Heart right ventricle (tissue), 16 donors: ENCODE results near the gene GRIK5. TPM values are rescaled to one million over a fixed set of nuclear protein-coding genes. Genes with fewer than 3 reads are reported as not detected.

ENCODE experiments used
- ATAC-seq, 8 donors: fragments of 200-7000 bp; cut with Tn5 transposase; one replicate each; pipeline ENCODE4 v1.9.1; 2020; ENCODE audit warnings: mild to moderate bottlenecking in 8 of 8, moderate library complexity in 8 of 8, moderate number of reproducible peaks in 1 of 8
- DNase-seq, 2 donors: peaks; one replicate each; pipeline ENCODE4 v3.0.0-alpha.2; 2020
- H3K27ac ChIP-seq, 10 donors: fragments of 200-600 bp; sonication (generic) in 2 of 10; one replicate each; pipeline versions ENCODE4 v1.5.0 to v1.8.0; 2020 to 2022; ENCODE audit warnings: mild to moderate bottlenecking in 3 of 10
- H3K27me3 ChIP-seq, 7 donors: fragments of 200-600 bp; one replicate each; pipeline ENCODE4 v1.8.0; 2021 to 2022; ENCODE audit warnings: mild to moderate bottlenecking in 2 of 7
- H3K36me3 ChIP-seq, 9 donors: fragments of 200-600 bp; sonication (generic) in 1 of 9; one replicate each; pipeline versions ENCODE4 v1.5.0 to v1.8.0; 2020 to 2022; ENCODE audit warnings: mild to moderate bottlenecking in 2 of 9
- H3K4me1 ChIP-seq, 9 donors: fragments of 200-600 bp; sonication (generic) in 1 of 9; one replicate each; pipeline versions ENCODE4 v1.5.0 to v1.8.0; 2020 to 2022; ENCODE audit warnings: mild to moderate bottlenecking in 4 of 9
- H3K4me3 ChIP-seq, 10 donors: fragments of 200-600 bp; sonication (generic) in 2 of 10; one replicate each; pipeline versions ENCODE4 v1.5.0 to v1.8.0; 2020 to 2022; ENCODE audit warnings: mild to moderate bottlenecking in 7 of 10, moderate library complexity in 2 of 10
- H3K9me3 ChIP-seq, 11 donors: fragments of 200-600 bp in 10 of 11; sonication (generic) in 2 of 11; one replicate each; pipeline versions ENCODE4 v1.5.0 to v1.8.0; 2013 to 2022; ENCODE audit warnings: mild to moderate bottlenecking in 2 of 11, control low read depth in 1 of 11, moderate library complexity in 1 of 11
- CTCF ChIP-seq, 9 donors: fragments of 200-600 bp; sonication (generic) in 2 of 9; IDR thresholded peaks; one replicate each; pipeline versions ENCODE4 v1.5.0 to v1.8.0; 2021 to 2022; ENCODE audit warnings: antibody characterized with exemption in 9 of 9, mild to moderate bottlenecking in 5 of 9, moderate library complexity in 1 of 9
- WGBS, 2 donors: extraction: QIAGEN DNeasy Blood & Tissue Kit; methylation state at CpG; one replicate each; pipeline ENCODE4 v1.1.7; 2013; ENCODE audit warnings: inconsistent platforms in 1 of 2; 5-methylcytosine and 5-hydroxymethylcytosine counted together
- intact Hi-C, 10 donors: fragments of 100-400 bp; cut with DNase I; formaldehyde crosslinking; loops; one replicate each; pipeline versions ENCODE4 v1.11.1 to v1.14.2; 2022
- polyA plus RNA-seq, 2 donors: library from polyadenylated mRNA; stranded (reverse); fragments of 200-250 nt; gene quantifications; one replicate each; pipeline ENCODE4 v1.2.3, GENCODE V29; 2013
- total RNA-seq, 10 donors: library from RNA; stranded (reverse); fragmentation: NEBNext Ultra II Directional in 3 of 10; extraction: Animal tissue kit (Norgen Biotek cat#: 25700) in 3 of 10; gene quantifications; one replicate each; pipeline versions ENCODE4 v1.2.1 to v1.2.4, GENCODE V29; 2021 to 2023
- donor health status: Arrhythmogenic right ventricular cardiomyopathy.
- donor health status: ischemic (EF 13 %, LVEDD 7.1; RV severe dilation, severe dysfunction).
- donor health status: healthy with polysubstance abuse.
- donor health status: DM: no; HTN: yes; CAD: no.
- donor health status: DM: no; HTN: no; CAD: no.
- donor health status: ischemic (EF 25% LVEDD 6.9; RV normal size, moderate dysfunction).
- donor health status: ischemic (EF 25% LVEDD 5.7; RV mildly dilated, moderate dysfunction).
- donor health status: healthy.
- donor health status: DM: yes; HTN: yes; CAD: no.
- donor health status: Ischemic cardiomyopathy.
- donor health status: ischemic (EF 35%, LVEDD 5.7; RV mildly dilated, moderate dysfunction).
- donor health status: nonischemic (EF 11% LVEDD 7.7; RV severe dilation, severe dysfunction).
- donor health status: DM: yes; HTN: yes; CAD: no.
- donor health status: PGD.
- donor health status: ischemic (EF 29% LVEDD 5.4; RV normal size, mild dysfunction).
- donor health status: nonischemic (EF 23%, LVEDD 6.1; RV moderate dilation, normal function).

The GRIK5 gene
- total and polyA plus RNA-seq, 12 donors, result 0.35 to 9.3 (median 2.9) TPM

- Histone ChIP-seq H3K4me3 (no peak overlapping the region), H3K27me3 (peaks cover 0 to 27% (median 22%) of the 10 kb centered on the region in 7 donors), H3K36me3 (peaks cover 0 to 37% (median 0%) of the 10 kb centered on the region in 9 donors), H3K27ac (no peak overlapping the region), H3K4me1 (no peaks in the 10 kb centered on the region), H3K9me3 (no peaks in the 10 kb centered on the region)
- 65 to 68% methylated on average over 6 of the region's 6 CpGs for WGBS, 2 donors
- DNase-seq, result no peak
- ATAC-seq, result no peak
- intact Hi-C loops, result no loop called here
- no peak for TF ChIP-seq CTCF (IDR thresholded peaks at IDR 0.05)
Observed at GRCh38 chr19:42099336-42099925, 29.4 kb upstream of the GRIK5 start.

DNA sequence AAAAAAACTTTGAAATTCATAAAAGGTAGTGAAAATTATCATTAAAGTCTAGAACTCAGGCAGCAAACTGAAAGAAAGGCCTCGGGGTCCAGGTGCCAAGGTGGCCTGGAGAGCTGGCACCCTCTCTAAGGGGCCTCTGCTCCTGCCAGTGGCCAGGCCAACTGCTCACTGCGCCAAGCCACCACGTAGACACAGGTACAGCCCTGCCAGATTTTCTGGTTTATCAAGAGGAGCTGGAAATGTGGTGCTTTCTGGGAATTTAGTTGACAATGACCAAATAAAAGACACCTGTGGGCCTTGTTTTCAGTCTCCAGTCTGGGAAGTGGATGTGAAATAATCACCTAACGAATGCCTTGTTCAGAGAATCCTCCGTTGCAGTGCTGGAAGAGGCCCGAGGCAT is 28.8 kb upstream of the GRIK5 start:
- no peaks in the 10 kb centered on the region for H3K4me1 ChIP-seq
- intact Hi-C loops, result no loop called here
- DNase-seq, result no peak
- no peak for TF ChIP-seq CTCF (IDR thresholded peaks at IDR 0.05)
- no peak overlapping the region for H3K4me3 ChIP-seq
- H3K9me3 ChIP-seq, result no peaks in the 10 kb centered on the region
- ATAC-seq, result no peak
- peaks cover 0 to 43% (median 0%) of the 10 kb centered on the region in 9 donors for H3K36me3 ChIP-seq
- WGBS, 2 donors, result 84 to 90% methylated on average over 6 of the region's 6 CpGs
- H3K27ac ChIP-seq, result no peak overlapping the region
- H3K27me3 ChIP-seq, result peaks cover 0 to 27% (median 22%) of the 10 kb centered on the region in 7 donors

GRCh38 chr19:42097461-42097860 is 27.5 kb upstream of the GRIK5 start:
- no peak for ATAC-seq
- H3K27me3 ChIP-seq, result peaks cover 0 to 27% (median 22%) of the 10 kb centered on the region in 7 donors
- no peak overlapping the region for H3K4me3 ChIP-seq
- intact Hi-C loops, result no loop called here
- H3K4me1 ChIP-seq, result peaks cover 0 to 1% (median 0%) of the 10 kb centered on the region in 9 donors
- 80 to 85% methylated on average over 5 of the region's 5 CpGs for WGBS, 2 donors
- no peak for TF ChIP-seq CTCF (IDR thresholded peaks at IDR 0.05)
- H3K27ac ChIP-seq, result no peak overlapping the region
- H3K9me3 ChIP-seq, result no peaks in the 10 kb centered on the region
- H3K36me3 ChIP-seq, result peaks cover 0 to 48% (median 0%) of the 10 kb centered on the region in 9 donors
- no peak for DNase-seq

DNA sequence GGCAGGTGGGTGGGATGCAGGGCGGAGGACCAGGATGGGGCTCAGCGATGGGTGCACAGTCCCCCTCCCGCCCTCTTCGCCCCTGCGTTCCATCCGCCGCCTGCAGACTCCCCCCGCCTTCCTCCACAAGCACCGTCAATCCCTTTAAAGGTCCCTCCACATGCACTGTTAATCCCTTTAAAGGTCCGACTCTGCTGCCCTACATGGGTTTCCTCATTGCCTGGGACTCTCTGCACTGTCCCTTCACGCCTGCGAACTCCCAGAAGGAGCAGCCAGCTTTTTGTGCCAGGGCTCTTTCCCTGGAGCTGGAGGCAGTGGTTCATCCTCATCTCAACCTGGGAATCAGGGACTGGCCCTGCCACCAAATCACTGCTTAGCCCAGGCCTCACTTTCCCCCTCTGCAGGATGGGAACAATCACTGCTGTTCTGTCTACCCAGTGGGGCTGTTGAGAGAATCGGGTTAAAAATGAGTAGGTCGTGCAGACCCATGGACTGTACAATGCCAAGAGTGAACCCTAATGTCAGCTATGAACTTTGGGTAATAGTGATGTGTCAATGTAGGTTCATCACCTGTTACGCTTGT is 26.3 kb upstream of the GRIK5 start:
- H3K27me3 ChIP-seq, result peaks cover 0 to 27% (median 22%) of the 10 kb centered on the region in 7 donors
- H3K9me3 ChIP-seq, result no peaks in the 10 kb centered on the region
- intact Hi-C loops, result no loop called here
- no peak overlapping the region for H3K4me3 ChIP-seq
- no peak for TF ChIP-seq CTCF (IDR thresholded peaks at IDR 0.05)
- ATAC-seq, result no peak
- peaks cover 0 to 48% (median 0%) of the 10 kb centered on the region in 9 donors for H3K36me3 ChIP-seq
- H3K4me1 ChIP-seq, result peaks cover 0 to 11% (median 4%) of the 10 kb centered on the region in 9 donors
- no peak for DNase-seq
- no peak overlapping the region for H3K27ac ChIP-seq
- WGBS, 2 donors, result 28 to 38% methylated on average over 15 of the region's 15 CpGs
